Gastroesophageal sphincter (tissue), 3 donors: ENCODE measurements around the gene DNAH7.

Source experiments
- EP300 ChIP-seq: sonication (generic); formaldehyde crosslinking; IDR thresholded peaks from one replicate; pipeline ENCODE4 v1.6.1; 2017; ENCODE audit warnings: antibody characterized with exemption, mild to moderate bottlenecking
- POLR2A ChIP-seq, 2 donors: fragments of 450-650 bp; IDR thresholded peaks; one replicate each; pipeline ENCODE4 v1.6.1; 2017; ENCODE audit warnings: antibody characterized with exemption in 2 of 2, mild to moderate bottlenecking in 2 of 2, moderate library complexity in 1 of 2
- POLR2AphosphoS5 ChIP-seq: sonication (generic); formaldehyde crosslinking; IDR thresholded peaks from one replicate; pipeline ENCODE4 v1.6.1; 2017; ENCODE audit warnings: antibody characterized with exemption
- TF ChIP-seq, protein P1 (sequence below), 4 experiments: fragments of 200-600 bp in 2 of 4; fragments of 450-650 bp in 2 of 4; sonication (generic) in 1 of 4; IDR thresholded peaks; one replicate each; pipeline ENCODE4 v1.5.1; 2017 to 2019; ENCODE audit warnings: antibody characterized with exemption in 4 of 4, mild to moderate bottlenecking in 2 of 4, moderate library complexity in 2 of 4

DNA sequence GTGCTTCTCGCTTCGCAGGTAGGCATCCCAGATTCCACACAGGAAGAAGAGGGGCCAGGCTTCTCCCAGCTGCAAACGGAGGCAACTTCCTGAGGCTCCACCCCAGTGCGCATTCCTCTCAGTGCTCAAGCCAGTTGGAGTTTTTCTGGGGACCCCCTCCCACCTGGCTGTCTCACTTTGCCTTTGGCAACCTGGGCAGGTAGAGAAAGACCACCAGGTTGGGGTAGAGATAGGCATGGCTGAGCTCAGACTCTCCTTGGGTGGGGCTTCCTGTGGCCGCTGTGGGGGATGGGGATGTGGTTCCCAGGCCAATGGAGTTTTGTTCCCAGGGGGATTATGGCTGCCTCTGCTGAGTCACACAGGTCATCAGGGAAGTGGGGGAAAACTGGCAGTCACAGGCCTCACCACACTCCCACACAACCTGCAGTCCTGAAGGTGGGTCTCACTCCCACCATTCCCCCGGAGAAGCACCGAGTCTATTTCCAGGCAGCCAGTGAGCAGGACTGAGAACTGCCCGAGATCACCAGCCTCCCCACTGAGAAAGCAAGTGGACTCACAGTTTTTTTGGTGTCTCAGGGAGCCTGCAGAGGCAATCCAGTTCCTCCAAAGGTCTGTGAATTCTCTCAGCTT, 373.5 kb downstream of the DNAH7 start:
- TF ChIP-seq EP300 = no peak
- no peak for TF ChIP-seq POLR2A (IDR thresholded peaks at IDR 0.05)
- TF ChIP-seq, protein P1, sequence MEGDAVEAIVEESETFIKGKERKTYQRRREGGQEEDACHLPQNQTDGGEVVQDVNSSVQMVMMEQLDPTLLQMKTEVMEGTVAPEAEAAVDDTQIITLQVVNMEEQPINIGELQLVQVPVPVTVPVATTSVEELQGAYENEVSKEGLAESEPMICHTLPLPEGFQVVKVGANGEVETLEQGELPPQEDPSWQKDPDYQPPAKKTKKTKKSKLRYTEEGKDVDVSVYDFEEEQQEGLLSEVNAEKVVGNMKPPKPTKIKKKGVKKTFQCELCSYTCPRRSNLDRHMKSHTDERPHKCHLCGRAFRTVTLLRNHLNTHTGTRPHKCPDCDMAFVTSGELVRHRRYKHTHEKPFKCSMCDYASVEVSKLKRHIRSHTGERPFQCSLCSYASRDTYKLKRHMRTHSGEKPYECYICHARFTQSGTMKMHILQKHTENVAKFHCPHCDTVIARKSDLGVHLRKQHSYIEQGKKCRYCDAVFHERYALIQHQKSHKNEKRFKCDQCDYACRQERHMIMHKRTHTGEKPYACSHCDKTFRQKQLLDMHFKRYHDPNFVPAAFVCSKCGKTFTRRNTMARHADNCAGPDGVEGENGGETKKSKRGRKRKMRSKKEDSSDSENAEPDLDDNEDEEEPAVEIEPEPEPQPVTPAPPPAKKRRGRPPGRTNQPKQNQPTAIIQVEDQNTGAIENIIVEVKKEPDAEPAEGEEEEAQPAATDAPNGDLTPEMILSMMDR (IDR thresholded peaks at IDR 0.05) = no peak
- TF ChIP-seq POLR2AphosphoS5 = no peak
